Measurements from ENCODE around the gene KMT5C.

KMT5C gene

DNA sequence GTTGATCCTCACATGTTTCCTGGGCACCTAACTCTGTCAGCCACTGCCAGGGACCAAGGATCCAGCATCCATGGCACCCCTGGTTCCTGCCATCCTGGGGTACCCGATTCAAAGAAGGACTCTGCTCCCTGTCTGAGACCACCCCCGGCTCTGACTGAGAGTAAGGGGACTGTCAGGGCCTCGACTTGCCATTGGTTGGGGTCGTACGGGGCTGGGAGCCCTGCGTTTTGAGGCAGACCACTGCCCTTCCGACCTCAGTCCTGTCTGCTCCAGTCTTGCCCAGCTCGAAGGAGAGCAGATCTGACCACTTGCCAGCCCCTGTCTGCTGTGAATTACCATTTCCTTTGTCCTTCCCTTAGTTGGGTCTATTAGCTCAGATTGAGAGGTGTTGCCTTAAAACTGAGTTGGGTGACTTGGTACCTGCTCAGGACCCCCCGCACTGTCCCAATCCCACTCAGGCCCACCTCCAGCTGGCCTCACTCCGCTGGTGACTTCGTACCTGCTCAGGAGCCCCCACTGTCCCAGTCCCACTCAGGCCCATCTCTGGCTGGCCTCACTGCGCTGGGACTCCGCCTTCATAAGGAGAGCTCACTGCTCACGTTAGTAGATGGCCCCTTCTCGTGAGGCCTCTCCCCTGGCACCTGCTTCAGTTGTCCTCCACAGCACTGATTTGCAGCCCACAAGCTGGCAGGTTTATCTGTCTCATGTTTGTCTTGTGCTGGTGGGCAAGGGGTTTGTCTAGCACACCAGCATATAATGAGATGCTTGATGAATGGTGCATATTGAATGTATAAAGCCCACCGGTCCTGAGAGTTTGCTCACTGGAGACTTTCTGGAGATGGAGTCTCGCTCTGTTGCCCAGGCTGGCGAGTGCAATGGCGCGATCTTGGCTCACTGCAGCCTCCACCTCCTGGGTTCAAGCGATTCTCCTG lies 50.0 kb downstream of the KMT5C start:
- no peak for DNase-seq

DNA sequence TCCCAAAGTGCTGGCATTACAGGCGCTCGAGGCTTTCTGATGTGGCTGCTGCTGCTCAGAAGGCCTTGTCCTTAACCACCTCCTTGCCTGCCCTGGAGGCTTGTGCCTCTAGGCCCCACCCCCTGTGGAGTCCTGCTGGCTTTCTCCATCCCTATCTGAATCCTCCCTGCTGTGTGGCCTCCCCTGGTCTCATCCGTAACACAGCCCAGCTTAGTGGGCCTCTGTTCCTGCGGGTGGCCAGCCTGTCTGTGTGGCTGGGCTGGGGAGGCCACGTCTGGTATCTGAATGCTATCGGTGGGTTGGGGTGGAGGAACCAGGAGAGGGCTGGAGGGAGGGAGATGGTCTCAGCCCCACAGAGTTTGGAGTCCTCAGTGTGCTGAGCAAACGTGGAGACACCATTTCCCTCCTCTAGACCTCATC lies 50.8 kb downstream of the KMT5C start:
- DNase-seq, result no peak

DNA sequence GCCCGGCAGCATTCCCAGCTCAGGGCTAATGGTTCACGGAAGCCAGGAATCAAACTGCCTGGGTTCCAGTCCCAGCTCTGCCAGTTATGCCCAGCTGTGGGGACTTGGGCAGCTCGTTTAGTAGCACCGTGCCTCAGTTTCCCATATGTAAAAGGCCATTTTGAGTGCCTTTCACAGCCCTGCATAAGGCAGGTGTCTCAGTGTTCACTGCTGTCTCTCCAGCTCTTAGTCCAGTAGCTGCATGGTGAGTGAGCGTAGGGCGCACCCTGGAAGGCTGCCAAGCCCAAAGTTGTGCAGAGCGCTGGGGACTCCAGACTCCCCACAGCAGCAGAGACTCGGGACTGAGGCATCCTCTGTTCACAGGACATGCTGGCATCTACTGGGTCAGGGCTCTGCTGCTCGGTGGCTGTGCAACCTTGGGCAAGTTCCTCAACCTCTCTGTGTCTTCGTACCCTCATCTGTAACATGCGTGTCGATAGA lies 51.6 kb downstream of the KMT5C start:
- no peak for DNase-seq

DNA sequence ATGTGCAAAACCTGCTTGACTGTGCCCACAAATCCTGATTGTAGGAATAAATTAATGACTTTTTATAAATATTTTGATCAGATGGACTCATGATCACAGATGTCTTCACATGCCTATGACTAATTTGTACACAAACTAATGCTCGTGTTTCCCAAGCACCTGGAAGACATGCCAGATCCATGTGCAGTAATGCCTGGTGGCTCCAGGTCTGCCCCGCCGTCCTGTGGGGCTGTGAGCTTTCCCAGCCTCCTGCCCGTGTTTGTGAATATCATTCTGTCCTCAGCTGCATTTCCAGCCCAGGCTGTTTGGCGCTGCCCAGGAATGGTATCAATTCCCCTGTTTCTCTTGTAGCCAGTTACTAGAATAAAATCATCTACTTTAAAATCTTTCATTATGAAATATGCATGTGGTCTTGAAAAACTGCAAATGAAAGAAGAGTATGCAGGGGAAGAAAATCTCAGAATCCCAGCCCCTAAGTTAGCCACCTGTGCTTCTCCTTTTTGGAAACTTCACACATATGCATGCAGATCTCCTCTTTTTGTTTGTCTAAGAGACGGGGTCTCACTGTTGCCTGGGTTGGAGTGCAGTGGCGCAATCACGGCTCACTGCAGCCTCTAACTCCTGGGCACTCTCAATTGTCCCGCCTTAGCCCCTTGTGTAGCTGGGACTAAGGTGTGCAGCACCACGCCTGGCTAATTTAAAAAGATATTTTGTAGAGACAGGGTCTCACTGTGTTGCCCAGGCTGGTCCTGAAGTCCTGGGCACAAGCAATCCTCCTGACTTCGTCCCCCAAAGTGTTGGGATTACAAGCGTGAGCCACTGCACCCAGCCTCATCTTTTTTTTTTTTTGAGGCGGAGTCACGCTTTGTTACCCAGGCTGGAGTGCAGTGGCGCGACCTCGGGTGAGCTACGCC lies 52.3 kb downstream of the KMT5C start:
- DNase-seq, result no peak

DNA sequence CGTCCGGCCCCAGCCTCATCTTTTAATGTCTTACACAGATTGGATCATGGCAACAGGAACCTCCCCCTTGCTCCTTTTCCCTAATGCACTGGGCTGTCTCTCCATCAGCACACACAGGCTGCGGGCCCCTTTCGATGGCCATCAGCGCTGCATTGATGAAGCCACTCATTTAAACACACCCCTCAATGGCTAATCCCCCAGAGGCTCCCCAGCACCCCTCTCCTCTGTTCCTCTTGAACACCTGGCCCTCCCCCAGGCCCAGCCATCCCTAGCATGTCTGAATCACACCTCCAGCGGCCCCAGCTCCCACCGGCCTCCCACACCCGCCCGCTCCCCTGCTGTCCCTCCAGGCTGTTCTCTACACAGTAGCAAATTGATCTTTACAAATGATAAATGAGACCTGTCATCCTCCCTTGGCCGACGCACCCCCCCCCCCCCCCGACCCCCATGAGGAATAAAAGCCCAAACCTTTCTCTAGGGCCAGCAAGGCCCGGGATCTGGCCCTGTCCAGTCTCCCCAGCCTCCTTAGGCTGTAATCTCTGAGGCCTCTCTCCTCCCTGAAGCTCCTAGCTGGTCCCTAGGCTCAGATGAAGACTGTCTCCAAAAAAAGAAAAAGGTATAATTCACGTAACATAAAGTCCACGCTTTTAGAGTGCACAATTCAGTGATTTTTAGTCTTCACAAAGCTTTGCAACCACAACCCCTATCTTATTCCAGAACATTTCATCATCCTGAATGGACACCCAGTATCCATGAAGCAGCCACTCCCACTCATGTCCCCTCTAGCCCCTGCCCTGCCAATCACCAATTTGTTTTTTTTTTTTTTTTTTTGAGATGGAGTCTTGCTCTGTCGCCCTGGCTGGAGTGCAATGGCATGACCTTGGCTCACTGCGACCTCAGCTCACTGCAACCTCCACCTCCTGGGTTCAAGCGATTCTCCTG lies 53.4 kb downstream of the KMT5C start:
- DNase-seq, result no peak

Measured in suppressor macrophage treated with lipopolysaccharide for 4 hours (primary cell).